HG03342 (cell line): ENCODE measurements around the gene ACO1.

Experiments used
- ATAC-seq: cut with Tn5 transposase; IDR thresholded peaks from one replicate; pipeline ENCODE4 v1.9.1; 2021; ENCODE audit warnings: mild to moderate bottlenecking, moderate library complexity; ENCODE audit not compliant: unreplicated experiment

The ACO1 gene

GRCh38 chr9:32382565-32383320, 1.7 kb upstream of the ACO1 start:
- no peak for ATAC-seq

- no peak for ATAC-seq
These were observed 460 bp upstream of the ACO1 start for GRCh38 chr9:32384002-32384363.

DNA sequence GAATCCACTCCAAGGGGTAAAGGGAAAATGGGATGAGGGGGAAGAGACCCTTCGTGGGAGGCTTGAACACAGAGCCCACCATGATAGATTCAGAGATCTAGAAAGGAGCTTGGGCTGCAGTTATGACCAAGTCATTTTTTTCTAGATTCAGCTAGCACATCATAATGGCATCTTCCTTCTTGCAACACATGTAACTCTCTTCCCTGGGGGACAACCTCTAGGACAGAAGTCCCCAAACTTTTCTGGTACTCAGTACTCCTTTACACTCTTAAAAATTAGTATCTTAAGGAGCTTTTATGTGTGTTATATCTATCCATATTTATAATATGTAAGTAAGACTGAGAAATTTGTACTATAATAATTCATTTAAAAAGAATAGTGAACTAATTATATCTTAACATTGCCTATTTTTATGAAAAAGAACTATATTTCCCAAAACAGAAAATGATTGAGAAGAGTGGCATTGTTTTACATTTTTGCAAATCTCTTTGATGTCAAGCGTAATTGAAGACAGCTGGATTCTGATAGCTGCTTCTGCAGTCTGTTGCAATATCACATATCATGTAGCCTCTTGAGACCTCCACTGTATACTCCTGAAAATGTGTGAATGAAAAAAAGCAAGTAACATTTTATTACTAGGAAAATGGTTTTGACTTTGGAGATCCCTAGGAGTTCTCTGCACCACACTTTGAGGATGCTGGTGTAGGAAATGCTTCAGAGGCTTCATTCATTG, 875 bp downstream of the ACO1 start:
- no peak for ATAC-seq

GRCh38 chr9:32385885-32386283, 1.4 kb downstream of the ACO1 start:
- ATAC-seq = no peak

DNA sequence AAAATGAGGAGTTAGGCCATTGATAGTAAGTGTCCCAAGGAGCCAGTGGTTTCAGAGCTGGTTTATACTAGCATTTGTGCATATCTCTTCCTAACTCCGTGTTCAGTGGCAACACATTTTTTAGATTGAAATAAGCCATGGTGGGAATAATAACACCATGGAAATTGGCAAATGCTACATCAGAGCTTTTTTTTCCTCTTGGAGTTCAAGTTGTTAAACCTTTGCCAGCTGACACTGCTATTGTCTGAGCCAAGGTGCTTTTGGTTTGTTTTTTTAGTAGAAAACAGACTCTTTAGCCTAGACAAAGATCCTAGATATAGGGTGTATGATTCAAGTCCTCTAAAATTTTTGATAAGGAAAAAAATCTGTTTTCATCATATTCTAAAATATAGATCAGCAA, 2.8 kb downstream of the ACO1 start:
- no peak for ATAC-seq

DNA sequence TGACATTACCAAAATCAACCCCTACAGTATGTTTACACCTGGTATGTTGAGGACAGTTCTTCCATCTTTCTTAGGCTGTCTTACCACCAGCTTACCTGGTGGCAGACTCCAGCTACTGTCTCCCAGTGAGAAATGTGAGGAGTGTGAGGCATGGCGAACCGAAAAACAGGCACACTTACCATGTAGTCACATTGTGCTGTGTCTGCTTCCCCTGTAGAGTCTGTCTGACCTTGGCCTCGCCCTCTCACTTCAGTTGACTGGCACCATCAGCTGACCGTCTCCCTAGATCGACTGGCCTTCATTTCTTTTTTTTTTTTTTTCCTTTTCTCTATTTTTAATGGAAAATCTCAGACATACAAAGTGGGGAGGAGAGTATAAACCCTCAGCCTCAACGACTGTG, 4.9 kb downstream of the ACO1 start:
- ATAC-seq = no peak

DNA sequence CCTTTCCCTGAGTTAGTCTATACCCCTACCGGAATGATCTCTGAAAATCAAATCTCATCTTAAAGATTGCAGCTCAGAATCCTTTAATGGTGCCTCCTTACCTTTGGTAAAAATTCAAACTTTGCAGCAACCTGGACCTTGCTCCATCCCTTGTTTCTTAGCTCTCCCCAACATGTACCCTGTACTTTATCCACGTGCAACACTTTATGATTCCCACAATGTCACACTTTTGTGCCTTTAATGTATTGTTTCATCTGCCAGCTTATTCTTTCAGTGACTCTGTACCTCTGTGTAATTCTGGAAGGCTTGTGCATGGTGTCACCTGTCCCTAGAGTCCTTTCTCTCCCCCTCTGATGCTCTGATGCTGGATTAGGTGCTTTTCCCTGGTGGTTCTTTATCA, 9.5 kb downstream of the ACO1 start:
- ATAC-seq = no peak

DNA sequence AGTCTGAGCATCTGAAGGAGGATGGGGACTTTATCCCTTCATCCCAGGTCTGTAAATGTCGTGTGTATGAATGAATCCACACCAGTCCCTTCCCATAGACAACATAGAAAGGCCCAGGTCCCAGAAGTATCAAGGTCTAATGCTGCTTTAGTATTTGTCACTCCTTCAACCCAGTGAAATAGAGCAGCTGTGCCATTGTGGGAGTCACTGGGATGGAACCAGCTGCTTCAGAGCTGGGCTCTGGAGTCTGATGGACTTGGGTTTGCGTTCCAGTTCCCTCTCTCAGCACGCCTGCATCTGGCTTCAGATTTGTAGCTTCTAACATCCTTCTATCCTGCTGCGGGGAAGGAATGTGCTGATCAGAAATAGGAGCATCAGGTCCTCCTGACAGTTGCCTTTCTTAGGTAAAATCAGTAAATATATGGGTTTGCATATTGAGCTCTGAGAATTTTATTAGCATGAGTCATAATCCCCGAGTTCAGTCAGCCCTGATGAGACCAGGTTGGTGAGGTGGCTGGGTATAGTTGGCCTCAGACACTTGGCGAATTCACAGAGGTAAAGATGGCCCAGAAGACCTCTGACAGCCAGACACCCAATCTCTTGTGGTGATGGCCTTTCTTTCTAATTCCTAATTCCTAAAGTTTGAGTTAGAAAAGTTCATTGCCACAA, 10.1 kb downstream of the ACO1 start:
- ATAC-seq = no peak

DNA sequence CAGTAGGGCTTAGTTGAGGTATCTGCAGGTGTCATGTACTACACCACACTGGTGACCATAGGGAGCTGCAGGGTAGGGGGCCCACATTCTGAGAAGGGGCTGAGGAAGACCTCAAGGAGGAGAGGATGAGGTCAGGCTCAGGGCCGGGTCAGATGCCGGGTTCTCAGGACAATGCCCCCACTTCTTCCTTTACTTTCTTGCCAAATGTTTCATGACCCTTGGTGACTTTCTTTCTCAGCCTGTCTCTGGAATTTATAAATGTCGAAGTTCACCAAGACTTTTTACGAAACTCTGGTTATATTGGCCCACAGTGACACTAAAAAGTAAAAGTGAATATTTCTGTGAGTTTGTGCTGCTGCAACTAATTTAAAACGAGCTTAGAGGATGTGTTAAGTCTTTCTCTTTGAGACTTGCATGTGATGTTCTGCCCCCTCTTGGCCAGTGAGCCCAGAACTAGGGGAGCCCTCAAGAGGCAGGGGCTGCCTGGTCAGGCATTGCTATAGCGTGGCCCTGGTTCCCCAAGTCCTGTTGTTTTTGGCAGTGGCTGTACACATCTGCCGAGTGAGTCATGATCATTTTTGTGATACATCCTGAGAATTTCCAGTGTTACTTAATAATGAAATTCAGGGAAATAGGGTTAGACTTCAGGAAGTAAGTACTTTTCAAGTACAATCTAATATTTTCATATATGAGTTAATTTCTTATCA, 11.2 kb downstream of the ACO1 start:
- no peak for ATAC-seq

- ATAC-seq = no peak
These were observed 13.8 kb downstream of the ACO1 start for GRCh38 chr9:32398207-32398606.

- ATAC-seq = no peak
These were observed 14.8 kb downstream of the ACO1 start for GRCh38 chr9:32399110-32399815.

DNA sequence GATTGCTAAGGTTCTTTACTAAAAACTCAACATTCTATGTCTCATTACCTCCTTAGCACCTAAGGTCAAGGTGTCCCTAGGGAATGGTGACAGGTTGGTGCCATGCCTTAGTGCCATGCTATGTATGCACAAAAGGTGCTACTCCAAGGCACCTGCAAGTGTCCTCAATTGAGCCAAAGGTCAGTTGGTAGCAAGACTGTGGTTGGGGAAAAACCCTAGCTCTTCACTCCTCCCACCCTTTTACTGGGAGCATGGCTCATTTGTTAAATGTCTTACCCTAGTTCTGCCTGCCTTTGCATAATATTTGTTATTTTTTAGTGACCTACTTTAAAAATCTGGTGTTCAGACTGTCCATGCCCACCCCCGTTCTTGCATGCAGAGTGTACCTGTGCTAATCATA, 17.0 kb downstream of the ACO1 start:
- no peak for ATAC-seq

DNA sequence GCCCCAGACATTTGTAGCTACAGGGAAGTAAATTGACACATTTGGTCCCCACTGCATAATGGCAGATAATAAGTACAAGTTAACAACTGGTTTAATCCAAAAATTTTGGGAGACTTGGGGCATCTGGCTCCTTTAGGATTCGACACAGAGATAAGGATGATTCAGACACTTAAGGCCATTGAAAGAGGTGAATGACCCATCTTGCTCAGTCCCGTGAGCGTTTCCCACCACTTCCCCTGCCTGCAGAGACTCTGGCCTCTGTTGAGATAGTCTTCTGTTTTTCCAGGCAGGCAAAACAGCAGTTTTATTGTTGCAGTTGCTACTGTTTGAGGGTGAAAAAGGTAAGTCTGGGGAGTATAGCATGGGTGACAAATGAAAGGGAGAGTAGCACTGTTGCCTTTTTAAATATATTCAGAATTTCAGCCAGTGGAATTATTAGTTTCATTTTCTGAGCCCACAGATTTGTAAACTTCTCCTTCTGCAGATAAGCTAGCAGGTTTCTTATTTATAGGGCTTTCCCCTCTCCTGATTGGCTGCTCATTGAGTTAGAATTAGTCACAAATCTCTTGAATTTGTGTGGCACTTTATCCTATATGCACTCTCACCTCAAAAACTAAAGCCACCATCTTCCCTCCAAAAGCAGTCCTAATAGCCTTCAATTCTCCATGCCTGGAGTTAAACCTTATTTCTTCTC, 19.3 kb downstream of the ACO1 start:
- no peak for ATAC-seq

DNA sequence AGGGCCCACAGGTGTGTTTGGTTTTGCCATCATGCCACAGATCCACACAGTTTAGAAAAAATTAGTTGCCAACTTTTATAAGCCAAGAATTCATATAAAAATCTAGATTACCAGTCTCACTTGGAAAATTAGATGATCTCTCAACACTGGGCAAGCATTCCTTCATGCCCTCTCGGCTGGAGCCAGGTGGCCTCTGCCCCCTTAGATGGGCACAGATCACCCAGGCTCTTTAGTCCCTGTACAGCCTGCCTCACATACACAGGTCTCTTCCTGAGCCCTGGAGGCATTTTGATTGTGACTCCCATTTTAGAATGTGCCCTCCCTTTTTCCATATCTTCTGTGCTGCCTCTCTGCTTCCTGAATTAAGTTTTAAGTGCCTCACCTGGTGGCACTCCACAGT, 20.0 kb downstream of the ACO1 start:
- no peak for ATAC-seq

DNA sequence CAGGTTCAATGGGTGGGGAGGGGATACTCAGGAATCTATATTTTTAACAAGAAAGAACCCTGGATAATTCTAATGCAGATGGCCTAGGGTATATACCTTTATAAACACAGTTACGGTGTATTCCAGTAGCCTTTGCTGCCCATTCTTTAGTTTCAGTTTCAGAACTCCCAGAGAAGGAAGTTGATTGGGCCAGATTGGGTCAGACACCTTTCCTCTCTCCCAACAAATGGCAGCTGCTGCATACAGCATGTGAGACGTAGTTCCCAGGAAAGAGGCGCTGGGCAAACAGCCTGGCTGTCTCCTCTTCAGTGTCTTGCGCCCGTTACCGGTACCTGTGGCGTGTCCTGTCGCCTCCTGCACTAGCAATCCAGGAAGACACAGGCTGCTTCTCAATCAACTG, 20.4 kb downstream of the ACO1 start:
- ATAC-seq = no peak

- ATAC-seq = no peak
These were observed 21.1 kb downstream of the ACO1 start for GRCh38 chr9:32405506-32405905.

- no peak for ATAC-seq
These were observed 21.6 kb downstream of the ACO1 start for GRCh38 chr9:32406046-32406445.

GRCh38 chr9:32411753-32412152, 27.3 kb downstream of the ACO1 start:
- no peak for ATAC-seq

DNA sequence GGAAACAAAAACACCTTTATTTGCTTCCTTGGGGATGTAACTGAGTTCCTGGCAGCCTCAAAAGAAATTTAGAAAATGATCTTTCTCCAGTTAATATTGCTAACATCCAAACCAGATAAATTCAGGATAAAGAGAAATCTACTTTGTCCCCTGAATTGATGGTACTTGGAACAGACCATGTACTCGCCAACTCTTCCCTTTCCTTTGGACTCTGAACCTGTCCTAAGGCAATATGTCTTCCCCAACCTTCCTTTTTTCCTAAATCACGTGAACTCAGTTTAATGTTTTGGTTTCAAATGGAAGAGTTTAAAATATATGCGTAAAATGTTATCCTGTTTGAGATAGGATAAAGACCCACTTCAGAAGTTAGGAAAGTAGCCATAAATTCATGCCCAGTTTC, 28.0 kb downstream of the ACO1 start:
- no peak for ATAC-seq

GRCh38 chr9:32413424-32413823, 29.0 kb downstream of the ACO1 start:
- no peak for ATAC-seq
